Measurements from ENCODE around the gene CDK11B. TPM values are rescaled to one million over a fixed set of nuclear protein-coding genes. Genes with fewer than 3 reads are reported as not detected.
A peak's percentile ranks its signal among the peaks of the same experiment; 100 is the strongest.

Gene CDK11B
- total and polyA plus RNA-seq, 2 of the 8 experiments (the other 6 are each of a cell fraction or from before 2014, with no cell fraction given), result 11.1 to 31.9 TPM

DNA sequence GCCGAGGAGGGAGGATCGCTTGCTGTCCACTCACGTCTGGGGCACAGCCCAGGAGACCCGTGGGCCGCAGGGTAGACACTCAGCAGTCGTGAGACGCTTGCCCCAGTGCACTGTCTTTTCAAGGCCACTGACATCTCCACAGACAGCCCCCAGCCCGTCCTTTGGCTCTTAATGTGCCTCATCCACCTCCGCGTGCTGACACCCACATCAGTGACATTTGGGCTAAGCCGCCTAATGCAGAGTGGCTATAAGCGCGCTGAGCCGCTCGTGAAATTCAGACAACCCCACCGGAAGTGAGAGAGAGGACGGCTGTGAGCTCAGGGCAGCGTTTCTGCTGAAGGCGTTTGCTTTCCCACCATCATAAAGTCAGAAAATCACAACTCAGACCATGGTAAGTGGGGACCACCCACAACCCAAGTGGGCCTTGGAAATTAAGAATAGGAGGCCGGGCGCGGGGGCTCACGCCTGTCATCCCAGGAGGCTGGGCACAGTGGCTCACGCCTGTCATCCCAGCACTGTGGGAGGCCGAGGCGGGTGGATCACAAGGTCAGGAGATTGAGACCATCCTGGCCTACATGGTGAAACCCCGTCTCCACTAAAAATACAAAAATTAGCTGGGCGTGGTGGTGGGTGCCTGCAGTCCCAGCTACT, 25.4 kb upstream of the CDK11B start:
- FAIRE-seq, result no peak
- Histone ChIP-seq H2BK20ac (ENCODE audit: low read length) (no peak overlapping the region), H3K23me2 (ENCODE audit: low read depth, low read length) (no peaks in the 10 kb centered on the region), H2BK5ac (ENCODE audit: low read depth, low read length) (0 out of 2 replicates have a peak overlapping the region, but pooled peaks have one; percentile 3), H4K91ac (replicated peaks; ENCODE audit: insufficient read length, low read length) (no peak overlapping the region), H4K8ac (ENCODE audit: extremely low read depth, insufficient read depth, low read length) (no peak overlapping the region), H3K9ac (replicated peaks in 1 of 4; ENCODE audit: extremely low read depth in 1 of 4, low read depth in 3 of 4, low read length in 3 of 4) (no peak overlapping the region), H3K79me1 (ENCODE audit: low read depth, low read length) (peaks cover 11% of the 10 kb centered on the region), H3K56ac (replicated peaks; ENCODE audit: insufficient read length, low read depth, low read length) (no peak overlapping the region), H2BK12ac (ENCODE audit: low read depth, low read length) (no peak overlapping the region), H2BK15ac (ENCODE audit: low read length) (0 out of 2 replicates have a peak overlapping the region, but pooled peaks have one; percentile 31), H2AFZ (ENCODE audit: low read length) (no peak overlapping the region), H3K14ac (ENCODE audit: insufficient read length) (no peak overlapping the region), H4K20me1 (replicated peaks in 1 of 2; ENCODE audit: control insufficient read depth in 1 of 2, insufficient read depth in 2 of 2, low read length in 2 of 2) (peaks cover 3 to 18% of the 10 kb centered on the region in 2 experiments), H3K36me3 (ENCODE audit: control insufficient read depth in 2 of 4, insufficient read depth in 4 of 4, low read length in 3 of 4) (peaks cover 0 to 2% (median 0%) of the 10 kb centered on the region in 4 experiments; a peak in 1 of 8 replicates), H3K4me2 (ENCODE audit: insufficient read depth in 1 of 2, low read depth in 2 of 2, low read length in 2 of 2) (peak overlapping the region; percentile 49 to 62; a peak in 1 of 4 replicates), H4K5ac (ENCODE audit: insufficient read length, low read depth, low read length) (no peak overlapping the region), H3K4me3 (ENCODE audit: extremely low read depth in 1 of 4, insufficient read depth in 2 of 4, low read depth in 3 of 4, low read length in 4 of 4) (peak overlapping the region in 1 of 4 experiments; percentile 36; a peak in 1 of 8 replicates), H3K27ac (ENCODE audit: low read depth, low read length) (no peak overlapping the region), H3K27me3 (replicated peaks in 1 of 4; ENCODE audit: control insufficient read depth in 3 of 4, extremely low read depth in 1 of 4, insufficient read depth in 3 of 4, low read length in 3 of 4) (no peaks in the 10 kb centered on the region), H3K18ac (ENCODE audit: extremely low read depth, low read length) (no peak overlapping the region), H2AK5ac (ENCODE audit: low read depth, low read length) (no peak overlapping the region), H3K23ac (ENCODE audit: insufficient read length) (no peak overlapping the region), H3K4ac (replicated peaks; ENCODE audit: insufficient read length, low read depth, low read length) (peak overlapping the region; percentile 69), H3K4me1 (replicated peaks in 1 of 4; ENCODE audit: control insufficient read depth in 3 of 4, insufficient read depth in 4 of 4, low read length in 3 of 4) (peaks cover 0 to 11% (median 9%) of the 10 kb centered on the region in 4 experiments; a peak in 6 of 7 replicates), H3K9me3 (ENCODE audit: insufficient read depth in 2 of 2, low read depth in 1 of 2, low read length in 1 of 2) (no peaks in the 10 kb centered on the region), H3K79me2 (ENCODE audit: control insufficient read depth in 1 of 2, insufficient read depth in 2 of 2, low read length in 2 of 2) (peaks cover 4 to 66% of the 10 kb centered on the region in 2 experiments; a peak in 2 of 4 replicates), H2BK120ac (replicated peaks; ENCODE audit: low read depth, low read length) (no peak overlapping the region)
- WGBS, 2 experiments (ENCODE audit: extremely low coverage in 1 of 2, insufficient coverage in 1 of 2, insufficient read length in 1 of 2, insufficient replicate concordance in 2 of 2, low coverage in 1 of 2, low lambda C conversion rate in 2 of 2, missing lambda C conversion rate in 1 of 2), result 87% methylated on average over 28 of the region's 28 CpGs; no CpG with 5 or more reads in 1 of the 2 experiments
- ChIA-PET CTCF (ENCODE audit: partially characterized antibody) (interaction anchor here (0.7 kb wide), 1 partner anchor 276 kb away, joined by 3 read pairs; no protein-coding TSS in a partner anchor), POLR2A (ENCODE audit: partially characterized antibody) (interaction anchor here (0.6 to 0.9 kb wide), 2 partner anchors 18 to 164 kb away, joined by 3 read pairs; no protein-coding TSS in a partner anchor)
- DNase-seq (ENCODE audit: low read depth in 1 of 2, low spot score in 2 of 2), result no peak
- TF ChIP-seq SIRT6 (IDR thresholded peaks at IDR 0.05; ENCODE audit: low read length), result no peak
- TF ChIP-seq CEBPB (IDR thresholded peaks at IDR 0.05; ENCODE audit: low read depth, low read length), result no peak
- TF ChIP-seq RFX5 (IDR thresholded peaks at IDR 0.05; ENCODE audit: borderline replicate concordance, low read depth, low read length), result no peak
- TF ChIP-seq TEAD4 (IDR thresholded peaks at IDR 0.05; ENCODE audit: low read depth, low read length), result no peak
- TF ChIP-seq HDAC2 (IDR thresholded peaks at IDR 0.05; ENCODE audit: borderline replicate concordance in 1 of 2, low read depth in 2 of 2, low read length in 2 of 2), result no peak
- TF ChIP-seq SP2 (IDR thresholded peaks at IDR 0.05; ENCODE audit: low read length), result no peak
- no peak for TF ChIP-seq KDM1A (IDR thresholded peaks at IDR 0.05; ENCODE audit: borderline replicate concordance, low read length)
- no peak for TF ChIP-seq RXRA (IDR thresholded peaks at IDR 0.05; ENCODE audit: insufficient read depth, low read depth, low read length)
- TF ChIP-seq SP4 (IDR thresholded peaks at IDR 0.05; ENCODE audit: low read length), result no peak
- TF ChIP-seq ASH2L (IDR thresholded peaks at IDR 0.05; ENCODE audit: low read length), result no peak
- no peak for TF ChIP-seq KDM5A (IDR thresholded peaks at IDR 0.05; ENCODE audit: low read length)
- TF ChIP-seq, protein P1, sequence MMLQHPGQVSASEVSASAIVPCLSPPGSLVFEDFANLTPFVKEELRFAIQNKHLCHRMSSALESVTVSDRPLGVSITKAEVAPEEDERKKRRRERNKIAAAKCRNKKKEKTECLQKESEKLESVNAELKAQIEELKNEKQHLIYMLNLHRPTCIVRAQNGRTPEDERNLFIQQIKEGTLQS (IDR thresholded peaks at IDR 0.05; ENCODE audit: insufficient read depth, low read depth, low read length), result no peak
